ENCODE data around the gene SYNGR3.
A peak's percentile ranks its signal among the peaks of the same experiment; 100 is the strongest.
"Not testable (repeated sequence)": the region's sequence is repeated elsewhere in the genome, so short reads cannot be mapped to it uniquely, and the experiment has no call there.

Gene SYNGR3, protein sequence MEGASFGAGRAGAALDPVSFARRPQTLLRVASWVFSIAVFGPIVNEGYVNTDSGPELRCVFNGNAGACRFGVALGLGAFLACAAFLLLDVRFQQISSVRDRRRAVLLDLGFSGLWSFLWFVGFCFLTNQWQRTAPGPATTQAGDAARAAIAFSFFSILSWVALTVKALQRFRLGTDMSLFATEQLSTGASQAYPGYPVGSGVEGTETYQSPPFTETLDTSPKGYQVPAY

DNA sequence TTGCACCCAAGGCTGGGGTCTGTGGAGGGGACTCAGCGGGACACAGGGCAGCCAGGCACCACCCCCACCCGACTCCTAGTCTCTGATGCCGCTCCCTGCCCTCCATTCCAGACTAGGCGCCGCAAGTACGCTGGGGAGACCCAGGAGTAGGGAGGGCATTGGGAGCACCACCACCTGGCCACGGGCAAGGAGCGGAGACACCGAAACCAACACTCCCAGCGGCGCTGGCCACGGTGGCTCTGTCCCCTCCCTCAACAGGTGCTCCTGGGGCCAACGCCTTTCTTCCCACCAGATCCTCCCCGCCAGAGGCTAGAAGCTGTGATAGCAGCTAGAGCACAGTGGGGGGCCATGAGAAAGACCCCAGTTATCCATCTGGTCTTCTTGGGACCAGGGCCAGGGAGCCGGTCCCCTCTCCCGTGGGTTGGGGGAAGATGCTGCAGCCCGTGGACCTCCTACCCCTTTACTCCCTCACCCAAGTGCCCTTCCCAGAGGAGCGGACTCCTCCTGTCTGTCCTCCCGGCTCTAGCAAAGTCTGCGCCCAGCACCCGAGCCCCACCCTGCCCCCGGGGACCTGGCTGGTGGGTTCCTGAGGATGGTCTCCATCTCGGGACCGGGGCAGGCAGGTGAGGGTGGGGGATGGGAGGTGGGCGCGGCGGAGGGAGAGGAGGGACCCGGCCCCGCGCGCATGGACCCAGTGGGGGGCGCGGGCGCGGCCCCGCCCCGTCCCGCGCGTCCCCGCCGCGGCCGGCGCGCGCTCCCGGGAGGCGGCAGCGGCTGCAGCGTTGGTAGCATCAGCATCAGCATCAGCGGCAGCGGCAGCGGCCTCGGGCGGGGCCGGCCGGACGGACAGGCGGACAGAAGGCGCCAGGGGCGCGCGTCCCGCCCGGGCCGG is at the start of gene SYNGR3:
SYNGR3 (plus strand) TSS at position 762 of the 892 bp plus-strand sequence. CDS start 133 bp downstream, outside the sequence.
- no peak for DNase-seq (ENCODE audit: low read depth)

DNA sequence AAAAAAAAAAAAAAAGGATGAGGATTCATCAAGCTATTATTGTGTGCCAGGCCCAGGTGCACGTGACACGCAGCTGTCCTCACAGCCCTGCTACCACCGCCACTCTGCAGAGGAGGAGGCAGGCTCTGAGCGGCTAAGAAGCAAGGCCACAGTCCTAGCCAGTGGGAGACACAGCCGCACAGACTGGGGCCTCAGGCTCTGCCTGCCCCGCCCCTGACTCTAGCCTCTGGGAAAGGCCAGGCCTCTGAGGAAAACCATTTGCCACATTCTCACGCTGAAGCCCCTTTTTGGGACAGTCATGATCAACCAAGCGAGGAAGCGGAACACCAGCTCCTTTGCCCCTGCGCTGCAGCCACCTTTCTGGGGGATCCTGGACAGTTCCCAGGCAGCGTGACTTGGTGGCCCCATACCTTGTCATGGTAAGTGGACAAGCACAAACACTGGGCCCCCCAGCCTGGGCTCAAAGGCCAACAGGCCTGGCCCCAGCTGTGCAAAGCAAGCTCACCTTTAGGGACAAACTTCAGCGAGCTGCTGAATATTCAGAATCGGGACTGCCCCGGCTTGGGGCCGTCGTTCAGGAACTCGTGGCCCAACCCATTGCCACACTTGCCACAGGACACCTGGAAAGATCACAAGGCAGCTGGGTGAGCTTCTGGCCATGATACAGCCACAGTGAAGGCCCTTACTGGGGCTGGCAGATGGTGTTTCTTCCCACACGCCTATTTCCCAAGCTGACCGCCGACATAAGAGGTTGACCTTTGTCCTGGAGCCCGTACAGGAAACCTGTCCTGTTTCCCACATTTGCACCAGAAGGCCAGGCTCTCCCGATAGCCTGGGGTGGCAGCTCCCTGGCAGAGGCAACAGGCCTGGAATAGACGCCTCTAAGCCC is 49.3 kb upstream of the SYNGR3 start:
- DNase-seq (ENCODE audit: low read depth) = no peak

DNA sequence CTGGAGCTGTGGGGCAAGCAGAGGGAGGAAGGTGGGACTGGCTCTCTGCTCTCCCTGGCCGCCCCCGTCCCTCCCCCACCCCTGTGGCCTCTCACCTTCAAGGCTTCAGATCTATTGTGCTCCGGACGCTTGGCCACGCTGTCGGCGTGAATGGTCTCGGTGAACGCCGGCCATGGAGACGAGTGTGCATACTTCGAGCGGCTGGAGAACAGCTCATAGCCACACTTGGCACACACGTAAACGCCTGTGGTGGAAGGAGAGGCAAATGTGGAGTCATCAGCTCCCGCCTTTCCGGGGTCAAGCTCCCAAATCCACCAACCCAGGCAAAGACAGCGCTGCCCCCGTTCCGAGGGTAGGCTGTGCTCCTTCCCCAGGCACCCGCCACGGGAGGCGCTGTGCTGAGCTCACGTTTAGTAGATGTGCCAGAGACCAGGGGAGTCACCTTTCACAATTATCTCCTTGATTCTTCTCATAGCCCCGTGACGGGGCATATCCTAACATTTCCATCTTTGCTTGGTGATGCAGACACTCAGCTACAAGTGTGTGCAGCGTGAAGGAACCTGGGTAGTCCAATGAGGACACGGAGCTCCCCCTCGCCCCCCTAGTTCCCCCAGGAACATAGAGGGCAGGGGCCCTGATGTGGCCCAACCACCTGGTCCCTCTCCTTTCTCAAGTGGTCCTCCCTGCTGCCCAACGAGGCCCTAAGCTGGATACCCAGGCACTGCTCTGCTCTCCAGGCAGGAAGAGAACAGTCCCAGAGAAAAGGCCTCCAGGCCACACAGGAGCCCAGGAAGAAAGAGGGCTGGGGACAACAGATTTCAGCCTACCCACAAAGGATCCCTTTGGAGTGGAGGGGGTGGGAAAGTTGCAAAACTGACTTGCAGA is 48.4 kb upstream of the SYNGR3 start:
- no peak for DNase-seq (ENCODE audit: low read depth)

- no peak for DNase-seq (ENCODE audit: low read depth)
Observed at GRCh38 chr16:1942047-1942809, 47.5 kb upstream of the SYNGR3 start.

DNA sequence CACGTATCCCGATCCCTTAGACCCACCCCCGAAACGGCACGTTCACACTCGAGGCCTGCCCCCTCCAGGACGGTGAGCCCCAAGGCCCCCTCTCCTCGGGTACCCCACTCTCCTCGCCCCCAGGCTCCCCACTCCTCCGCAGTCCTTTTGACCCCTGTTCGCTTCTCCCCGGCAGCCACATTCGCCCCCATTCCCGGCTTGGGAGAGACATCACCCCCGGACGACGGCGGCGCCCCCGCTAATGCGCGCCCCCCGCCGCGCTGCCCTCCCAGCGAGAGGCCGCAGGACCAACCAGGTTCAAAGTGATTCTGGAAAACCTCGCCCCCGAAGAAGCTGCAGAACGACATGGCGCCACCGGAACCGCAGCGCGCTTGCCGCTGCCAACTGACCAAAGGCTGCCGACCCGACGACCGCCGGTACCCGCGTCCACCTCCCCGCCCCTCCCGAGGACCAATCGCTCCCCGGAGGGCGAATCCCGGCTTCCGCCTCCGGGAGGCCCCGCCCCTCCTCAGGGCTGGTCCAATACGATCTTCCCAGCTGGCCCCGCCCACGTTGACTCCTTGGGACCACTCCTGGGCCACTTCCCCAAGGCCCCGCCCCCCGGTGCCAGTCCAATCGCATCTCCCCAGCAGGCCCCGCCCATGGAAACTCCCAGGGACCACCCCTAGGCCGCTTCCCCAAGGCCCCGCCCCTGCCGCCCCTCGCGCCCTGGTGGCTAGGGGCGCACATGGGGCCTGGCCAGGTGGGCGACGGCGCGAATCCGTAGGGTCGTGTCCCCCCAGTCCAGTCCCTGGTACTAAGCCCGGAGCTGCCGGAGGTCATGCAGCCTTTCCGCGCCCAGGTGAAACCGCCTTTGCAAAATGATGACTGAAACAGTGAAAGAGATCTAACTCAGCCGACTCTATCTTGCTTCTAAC is 46.7 kb upstream of the SYNGR3 start, which contains the start of gene MSRB1:
MSRB1 (minus strand) TSS at position 390 of the 917 bp plus-strand sequence; CDS start at position 347, 43 bp downstream.
- DNase-seq (ENCODE audit: low read depth) = peak; percentile 88

DNA sequence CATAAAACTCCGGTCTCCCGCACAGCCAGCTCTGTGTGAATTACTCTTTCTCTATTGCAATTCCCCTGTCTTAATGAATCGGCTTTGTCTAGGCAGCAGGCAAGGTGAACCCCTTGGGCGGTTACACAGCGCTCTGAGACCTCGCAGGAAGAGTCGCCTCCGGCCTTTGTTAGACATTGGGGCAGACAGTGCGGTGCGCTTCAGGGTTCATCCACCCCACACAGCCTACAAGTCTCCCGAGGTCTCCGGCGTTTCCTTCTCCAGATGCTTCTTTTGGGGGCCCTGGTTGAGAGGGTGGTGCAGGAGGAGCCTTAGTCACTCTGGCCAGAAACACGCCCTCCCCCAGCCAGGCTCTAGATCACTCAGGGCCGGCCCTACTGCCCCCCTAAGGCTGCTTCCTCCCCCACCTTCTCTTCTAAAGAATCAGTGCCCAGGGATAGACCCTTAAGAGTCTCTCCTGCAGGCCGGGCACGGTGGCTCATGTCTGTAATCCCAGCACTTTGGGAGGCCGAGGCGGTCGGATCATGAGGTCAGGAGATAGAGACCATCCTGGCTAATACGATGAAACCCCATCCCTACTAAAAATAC is 45.1 kb upstream of the SYNGR3 start:
- DNase-seq (ENCODE audit: low read depth) = no peak

GRCh38 chr16:1945559-1946391 is 44.0 kb upstream of the SYNGR3 start:
- no peak for DNase-seq (ENCODE audit: low read depth)

- DNase-seq (ENCODE audit: low read depth) = no peak
Observed at GRCh38 chr16:1946495-1947368, 43.0 kb upstream of the SYNGR3 start.

DNA sequence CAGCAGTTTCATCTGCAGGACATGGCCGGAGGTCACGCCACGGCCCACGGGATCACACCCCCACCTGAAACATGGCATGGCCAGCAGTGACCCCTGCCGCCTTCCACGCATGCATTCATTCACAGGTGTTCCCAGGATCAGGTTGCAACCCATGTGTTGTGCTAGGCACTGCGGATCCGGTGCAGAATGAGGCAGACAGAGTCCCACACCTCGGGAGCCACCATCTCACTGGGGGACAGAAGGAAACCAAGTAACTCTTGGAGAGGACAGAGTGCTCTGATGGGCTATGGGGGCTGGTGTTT is 42.5 kb upstream of the SYNGR3 start:
- no peak for DNase-seq (ENCODE audit: low read depth)

- no peak for DNase-seq (ENCODE audit: low read depth)
Observed at GRCh38 chr16:1949507-1949906, 40.3 kb upstream of the SYNGR3 start.

DNA sequence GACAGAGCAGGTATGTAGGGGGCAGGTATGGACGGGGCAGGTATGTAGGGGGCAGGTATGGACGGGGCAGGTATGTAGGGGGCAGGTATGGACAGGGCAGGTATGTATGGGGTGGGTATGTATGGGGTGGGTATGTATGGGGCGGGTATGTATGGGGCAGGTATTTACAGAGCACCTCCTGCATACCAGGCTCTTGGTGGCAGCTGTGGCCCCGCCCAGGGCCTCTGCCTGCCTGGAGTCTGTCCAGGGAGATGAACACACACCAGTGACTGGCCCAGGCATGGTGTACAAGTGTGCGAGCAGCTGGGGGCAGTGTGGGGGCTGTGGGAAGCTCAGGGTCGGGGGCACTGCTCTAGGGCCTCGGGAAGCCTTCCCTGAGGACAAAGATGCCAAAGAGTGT is 39.7 kb upstream of the SYNGR3 start:
- no peak for DNase-seq (ENCODE audit: low read depth)

GRCh38 chr16:1950559-1950958 is 39.2 kb upstream of the SYNGR3 start:
- no peak for DNase-seq (ENCODE audit: low read depth)

DNA sequence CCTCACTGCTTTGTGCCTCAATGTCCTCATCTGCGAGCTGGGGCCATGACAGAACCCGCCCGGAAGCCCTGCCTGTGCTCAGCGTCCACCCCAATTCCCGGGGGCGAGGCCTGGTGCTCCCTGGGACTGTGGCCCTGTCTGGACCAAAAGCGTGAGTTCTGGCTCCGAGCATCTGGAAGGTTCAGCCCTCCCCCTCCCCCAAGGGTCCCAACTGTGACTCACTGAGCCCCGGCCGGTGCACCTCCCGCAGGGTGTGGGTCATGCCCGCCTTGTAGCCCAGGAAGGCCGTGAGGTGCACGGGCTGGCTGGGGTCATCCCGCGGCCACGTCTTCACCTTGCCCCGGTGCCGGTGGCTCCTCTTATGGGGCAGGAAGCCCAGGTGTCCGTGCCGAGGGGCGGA is 36.0 kb upstream of the SYNGR3 start:
- no peak for DNase-seq (ENCODE audit: low read depth)

GRCh38 chr16:1957434-1958142 is 32.2 kb upstream of the SYNGR3 start:
- DNase-seq (ENCODE audit: low read depth) = not testable (repeated sequence)

- DNase-seq (ENCODE audit: low read depth) = not testable (repeated sequence)
Observed at GRCh38 chr16:1958143-1958491, 31.7 kb upstream of the SYNGR3 start.

DNA sequence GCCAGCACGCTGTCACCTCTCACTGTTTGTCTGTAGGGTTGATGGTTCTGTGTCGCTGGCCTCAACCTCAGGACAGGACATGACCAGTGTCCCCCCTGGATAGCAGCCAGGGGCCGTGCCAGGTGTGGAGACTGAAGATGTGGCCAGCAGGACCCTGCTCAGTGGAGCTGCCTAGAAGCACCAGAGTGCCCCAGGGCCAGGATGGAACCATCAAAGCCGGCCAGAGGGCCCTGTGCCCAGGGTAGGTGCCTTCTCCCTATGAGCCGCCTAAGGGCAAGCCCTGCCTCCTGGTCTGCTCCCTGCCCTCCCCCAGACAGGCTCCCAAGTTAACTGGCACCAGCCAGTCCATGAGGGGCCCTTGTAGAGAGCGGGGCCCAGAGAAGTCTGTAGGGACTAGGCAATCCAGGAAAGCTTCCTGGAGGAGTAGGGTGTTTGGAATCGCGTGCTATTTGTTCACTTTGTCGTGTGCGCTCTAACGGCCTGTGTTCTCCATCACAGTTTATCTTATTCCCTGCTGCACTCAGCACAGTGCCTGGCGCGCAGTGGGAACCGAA is 31.0 kb upstream of the SYNGR3 start:
- DNase-seq (ENCODE audit: low read depth) = no peak
